GM18508 (cell line): ENCODE measurements around the gene DEPDC1B.
A peak's percentile ranks its signal among the peaks of the same experiment; 100 is the strongest.
"Not testable (repeated sequence)": the region's sequence is repeated elsewhere in the genome, so short reads cannot be mapped to it uniquely, and the experiment has no call there.

Experiments used
- ATAC-seq: cut with Tn5 transposase; IDR thresholded peaks from one replicate; pipeline ENCODE4 v1.9.1; 2021; ENCODE audit warnings: moderate number of reproducible peaks; ENCODE audit not compliant: insufficient read depth, unreplicated experiment

Gene DEPDC1B, protein sequence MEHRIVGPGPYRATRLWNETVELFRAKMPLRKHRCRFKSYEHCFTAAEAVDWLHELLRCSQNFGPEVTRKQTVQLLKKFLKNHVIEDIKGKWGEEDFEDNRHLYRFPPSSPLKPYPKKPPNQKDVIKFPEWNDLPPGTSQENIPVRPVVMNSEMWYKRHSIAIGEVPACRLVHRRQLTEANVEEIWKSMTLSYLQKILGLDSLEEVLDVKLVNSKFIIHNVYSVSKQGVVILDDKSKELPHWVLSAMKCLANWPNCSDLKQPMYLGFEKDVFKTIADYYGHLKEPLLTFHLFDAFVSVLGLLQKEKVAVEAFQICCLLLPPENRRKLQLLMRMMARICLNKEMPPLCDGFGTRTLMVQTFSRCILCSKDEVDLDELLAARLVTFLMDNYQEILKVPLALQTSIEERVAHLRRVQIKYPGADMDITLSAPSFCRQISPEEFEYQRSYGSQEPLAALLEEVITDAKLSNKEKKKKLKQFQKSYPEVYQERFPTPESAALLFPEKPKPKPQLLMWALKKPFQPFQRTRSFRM

DNA sequence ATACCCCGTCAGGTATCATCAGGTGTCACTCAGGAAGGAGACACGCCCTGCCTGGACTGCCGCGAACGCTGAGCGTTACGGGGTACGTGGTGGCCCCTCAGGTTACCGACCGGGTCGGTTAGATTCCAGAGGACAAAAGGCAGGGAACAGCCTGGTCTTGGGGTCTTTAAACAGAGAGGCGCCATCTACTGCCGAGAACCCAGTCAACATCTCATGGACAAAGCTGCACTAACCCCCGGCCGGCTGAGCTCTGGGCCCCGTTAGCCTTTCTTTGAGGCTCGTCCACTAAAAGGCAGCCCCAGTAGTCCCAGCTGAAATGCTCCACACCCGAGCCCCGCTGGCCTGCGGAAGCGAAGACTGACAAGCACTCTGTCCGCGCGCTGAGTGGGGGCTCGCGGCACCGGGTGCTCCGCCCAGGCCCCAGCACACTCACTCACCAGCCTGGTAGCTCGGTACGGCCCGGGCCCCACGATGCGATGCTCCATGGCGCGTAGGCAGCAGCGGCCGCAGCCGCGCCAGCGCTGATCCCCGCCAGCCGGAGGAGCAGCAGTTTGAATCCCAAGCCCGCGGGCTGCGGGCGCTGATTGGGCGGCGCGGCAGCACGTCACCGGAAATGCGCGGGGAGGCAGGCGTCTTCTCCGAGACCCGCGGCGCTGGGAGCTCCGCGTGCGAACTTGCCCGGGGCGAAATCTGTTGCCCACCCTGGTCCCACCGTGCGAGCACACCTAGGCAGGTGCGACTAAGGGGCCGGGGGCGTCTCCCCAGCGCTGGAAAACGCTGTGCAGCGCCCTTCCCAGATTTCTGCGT, at the start of gene DEPDC1B:
Gene DEPDC1B (minus strand): TSS at position 558 of the 807 bp plus-strand sequence. CDS start 73 bp downstream, at position 485.
- peak; percentile 79 for ATAC-seq

- ATAC-seq: no peak
Observed at GRCh38 chr5:60744682-60745081, 44.7 kb upstream of the DEPDC1B start.

GRCh38 chr5:60743511-60744314, 43.7 kb upstream of the DEPDC1B start:
- ATAC-seq: no peak

DNA sequence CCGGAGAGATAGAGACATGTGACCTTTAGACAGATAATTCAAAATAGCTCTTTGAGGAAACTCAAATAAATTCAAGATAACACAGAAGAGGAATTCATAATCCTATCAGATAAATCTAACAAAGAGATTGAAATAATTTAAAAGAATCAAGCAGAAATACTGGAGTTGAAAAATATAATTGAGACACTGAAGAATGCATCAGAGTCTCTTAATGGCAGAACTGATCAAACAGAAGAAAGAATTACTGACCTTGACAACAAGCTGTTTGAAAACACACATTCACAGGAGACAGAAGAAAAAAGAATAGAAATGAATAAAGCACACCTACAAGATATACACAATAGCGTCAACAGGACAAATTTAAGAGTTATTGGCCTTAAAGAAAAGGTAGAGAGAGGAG, 40.4 kb upstream of the DEPDC1B start:
- no peak for ATAC-seq

GRCh38 chr5:60738933-60739332, 39.0 kb upstream of the DEPDC1B start:
- no peak for ATAC-seq

DNA sequence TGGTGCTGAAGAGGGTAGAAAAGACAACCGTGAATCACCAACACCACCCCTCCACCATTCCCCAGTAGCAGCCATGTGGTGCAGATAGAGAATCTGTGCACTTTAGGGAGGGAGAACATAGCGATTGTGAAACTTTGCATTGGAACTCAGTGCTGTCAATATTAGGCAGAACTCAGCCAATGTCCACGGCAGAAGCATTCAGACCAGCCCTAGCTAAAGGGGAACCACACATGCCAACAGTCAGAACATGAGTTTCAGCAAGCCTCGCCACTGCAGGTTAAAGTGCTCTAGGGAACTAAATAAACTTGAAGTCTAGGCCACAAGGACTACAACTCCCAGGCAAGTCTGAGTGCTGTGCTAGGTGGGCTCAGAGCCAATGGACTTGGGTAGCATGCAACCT, 38.5 kb upstream of the DEPDC1B start:
- ATAC-seq: peak; percentile 65

- ATAC-seq: not testable (repeated sequence)
Observed at GRCh38 chr5:60730858-60731257, 30.9 kb upstream of the DEPDC1B start.

DNA sequence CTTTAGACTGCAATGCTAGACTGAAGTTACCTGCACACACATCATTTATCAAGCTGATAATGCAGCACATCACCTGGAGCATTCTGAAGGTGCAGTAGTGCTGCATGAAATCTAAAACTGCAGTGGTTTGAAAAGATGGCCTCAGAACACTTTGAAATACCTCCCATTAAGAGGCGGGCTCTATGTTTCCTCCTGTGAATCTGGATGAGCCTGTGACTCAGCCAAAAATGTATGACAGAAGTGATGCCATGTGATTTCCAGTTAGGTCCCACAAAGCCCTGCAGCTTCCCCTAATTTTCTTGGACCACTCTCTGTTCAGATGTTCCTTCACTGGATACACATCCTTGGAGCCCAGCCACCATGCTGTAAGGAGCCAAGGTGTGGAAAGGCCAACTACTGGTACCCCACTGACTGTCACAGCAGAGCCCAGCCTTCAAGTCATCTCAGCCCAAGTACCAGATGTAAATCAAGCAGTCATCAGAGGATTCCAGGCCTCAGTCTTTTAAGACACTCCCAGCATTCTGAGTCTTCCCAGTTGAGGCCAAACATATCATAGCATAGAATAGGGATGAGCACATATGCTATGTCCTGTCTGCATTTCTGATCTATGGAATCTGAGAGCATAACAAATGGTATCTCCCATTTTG, 27.2 kb upstream of the DEPDC1B start:
- ATAC-seq: no peak

GRCh38 chr5:60724126-60724525, 24.2 kb upstream of the DEPDC1B start:
- ATAC-seq: no peak

DNA sequence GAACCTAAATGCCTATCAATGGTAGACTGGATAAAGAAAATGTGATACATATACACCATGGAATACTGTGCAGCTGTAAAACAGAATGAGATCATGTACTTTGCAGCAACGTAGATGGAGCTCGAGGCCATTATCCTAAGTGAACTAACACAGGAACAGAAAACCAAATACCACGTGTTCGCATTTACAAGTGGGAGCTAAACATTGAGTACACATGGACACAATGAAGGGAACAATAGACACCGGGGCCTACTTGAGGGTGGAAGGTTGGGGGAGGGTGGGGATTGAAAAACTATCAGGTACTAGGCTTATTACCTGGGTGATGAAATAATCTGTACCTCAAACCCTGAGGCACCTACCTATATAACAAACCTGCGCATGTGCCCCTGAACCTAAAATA, 22.4 kb upstream of the DEPDC1B start:
- ATAC-seq: no peak

GRCh38 chr5:60719329-60719728, 19.4 kb upstream of the DEPDC1B start:
- no peak for ATAC-seq

DNA sequence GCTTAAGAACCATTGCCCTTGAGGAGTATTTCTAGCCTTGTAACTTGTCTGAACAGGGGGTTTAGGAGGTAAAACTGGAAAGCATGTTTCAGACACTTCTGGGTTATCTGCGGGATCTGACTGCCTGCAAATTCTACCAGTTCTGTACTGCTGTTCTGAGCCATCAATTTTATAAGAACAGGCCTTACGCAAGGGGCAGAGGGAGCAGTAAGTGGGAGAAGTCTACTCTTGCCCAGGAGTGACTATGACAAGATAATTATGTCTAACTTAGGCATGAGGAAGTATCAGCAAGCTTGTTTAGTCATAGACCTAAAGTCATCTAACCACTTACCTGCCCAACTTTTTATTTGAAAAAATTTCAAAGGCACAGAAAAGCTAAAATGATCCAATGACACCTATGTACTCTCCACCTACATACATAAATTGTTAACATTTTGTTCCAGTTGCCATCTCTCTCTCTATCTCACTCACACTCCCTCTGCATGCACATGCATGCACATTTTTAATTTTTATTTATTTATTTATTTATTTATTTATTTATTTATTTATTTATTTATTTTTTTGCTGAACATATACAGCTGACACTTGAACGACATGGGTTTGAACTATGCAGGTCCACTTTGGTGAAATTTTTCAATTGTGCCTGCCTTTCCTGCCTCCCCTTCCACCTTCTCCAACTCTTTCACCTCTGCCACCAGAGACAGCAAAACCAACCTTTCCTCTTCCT, 18.4 kb upstream of the DEPDC1B start:
- no peak for ATAC-seq

DNA sequence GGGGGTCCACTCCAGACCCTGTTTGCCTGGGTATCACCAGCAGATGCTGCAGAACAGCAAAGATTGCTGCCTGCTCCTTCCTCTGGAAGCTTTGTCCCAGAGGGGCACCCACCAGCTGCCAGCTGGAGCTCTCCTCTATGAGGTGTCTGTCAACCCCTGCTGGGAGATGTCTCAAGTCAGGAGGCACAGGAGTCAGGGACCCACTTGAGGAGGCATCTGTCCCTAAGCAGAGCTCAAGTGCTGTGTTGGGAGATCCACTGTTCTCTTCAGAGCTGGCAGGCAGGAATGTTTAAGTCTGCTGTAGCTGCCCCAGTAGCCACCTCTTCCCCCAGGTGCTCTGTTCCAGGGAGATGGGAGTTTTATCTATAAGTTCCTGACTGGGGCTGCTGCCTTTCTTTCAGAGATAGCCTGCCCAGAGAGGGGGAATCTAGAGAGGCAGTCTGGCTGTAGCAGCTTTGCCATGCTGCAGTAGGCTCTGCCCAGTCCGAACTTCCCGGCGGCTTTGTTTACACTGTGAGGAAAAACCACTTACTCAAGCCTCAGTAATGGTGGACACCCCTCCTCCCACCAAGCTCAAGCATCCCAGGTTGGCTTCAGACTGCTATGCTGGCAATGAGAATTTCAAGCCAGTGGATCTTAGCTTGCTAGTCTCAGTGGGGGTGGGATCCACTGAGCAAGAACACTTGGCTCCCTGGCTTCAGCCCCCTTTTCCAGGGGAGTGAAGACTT, 15.4 kb upstream of the DEPDC1B start:
- ATAC-seq: not testable (repeated sequence)

DNA sequence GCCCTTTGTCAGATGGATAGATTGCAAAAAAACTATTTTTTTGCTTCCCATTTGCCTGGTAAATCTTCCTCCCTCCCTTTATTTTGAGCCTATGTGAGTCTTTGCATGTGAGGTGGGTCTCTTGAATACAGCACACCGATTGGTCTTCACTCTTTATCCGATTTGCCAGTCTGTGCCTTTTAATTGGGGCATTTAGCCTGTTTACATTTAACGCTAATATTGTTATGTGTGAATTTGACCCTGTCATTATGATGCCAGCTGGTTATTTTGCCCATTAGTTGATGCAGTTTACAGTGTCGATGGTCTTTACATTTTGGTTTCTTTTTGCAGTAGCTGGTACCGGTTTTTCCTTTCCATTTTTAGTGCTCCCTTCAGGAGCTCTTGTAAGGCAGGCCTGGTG, 13.0 kb upstream of the DEPDC1B start:
- ATAC-seq: no peak

DNA sequence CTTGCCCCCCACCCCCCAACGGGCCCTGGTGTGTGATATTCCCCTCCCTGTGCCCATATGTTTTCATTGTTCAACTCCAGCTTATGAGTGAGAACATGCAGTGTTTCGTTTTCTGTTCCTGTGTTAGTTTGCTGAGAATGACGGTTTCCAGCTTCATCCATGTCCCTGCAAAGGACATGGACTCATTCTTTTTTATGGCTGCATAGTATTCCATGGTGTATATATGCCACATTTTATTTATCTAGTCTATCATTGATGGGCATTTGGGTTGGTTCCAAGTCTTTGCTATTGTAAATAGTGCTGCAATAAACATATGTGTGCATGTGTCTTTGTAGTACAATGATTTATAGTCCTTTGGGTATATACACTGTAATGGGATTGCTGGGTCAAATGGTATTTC, 11.9 kb upstream of the DEPDC1B start:
- not testable (repeated sequence) for ATAC-seq

DNA sequence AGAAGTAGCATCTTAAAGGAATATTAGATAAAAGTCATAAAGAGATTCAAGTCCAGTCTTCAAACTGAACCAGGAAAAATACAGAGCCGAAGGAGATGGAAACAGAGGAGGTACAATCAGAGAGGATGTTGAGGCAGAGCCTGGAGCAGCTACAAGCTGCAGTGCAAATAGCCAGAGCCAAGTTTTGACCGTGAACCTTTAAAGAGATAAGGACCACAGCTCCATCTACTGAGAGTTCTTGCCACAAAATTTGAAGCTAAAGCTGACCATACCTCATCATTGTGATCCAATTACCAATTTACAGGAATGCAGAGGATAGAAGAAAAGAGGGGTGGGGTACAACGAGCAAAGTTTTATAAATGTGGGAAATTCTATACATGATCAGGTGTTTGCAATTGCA, 10.4 kb upstream of the DEPDC1B start:
- ATAC-seq: no peak

DNA sequence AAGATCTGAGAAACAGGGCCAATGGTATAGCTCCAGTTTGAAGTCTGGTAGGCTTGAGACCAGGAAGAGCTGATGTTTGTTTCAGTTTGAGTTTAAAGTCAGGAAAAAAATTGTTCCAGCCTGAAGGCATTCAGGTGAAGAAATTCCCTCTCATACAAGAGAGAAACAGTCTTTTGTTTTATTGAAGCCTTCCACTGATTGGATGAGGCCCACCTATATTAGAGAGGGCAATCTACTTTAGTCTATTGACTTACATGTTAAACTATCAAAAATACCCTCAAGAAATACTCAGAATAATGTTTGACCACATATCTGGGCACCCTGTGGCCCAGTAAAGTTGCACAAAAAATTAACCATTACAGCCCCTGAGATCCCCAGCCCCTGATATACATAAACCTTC, 5.2 kb upstream of the DEPDC1B start:
- no peak for ATAC-seq

DNA sequence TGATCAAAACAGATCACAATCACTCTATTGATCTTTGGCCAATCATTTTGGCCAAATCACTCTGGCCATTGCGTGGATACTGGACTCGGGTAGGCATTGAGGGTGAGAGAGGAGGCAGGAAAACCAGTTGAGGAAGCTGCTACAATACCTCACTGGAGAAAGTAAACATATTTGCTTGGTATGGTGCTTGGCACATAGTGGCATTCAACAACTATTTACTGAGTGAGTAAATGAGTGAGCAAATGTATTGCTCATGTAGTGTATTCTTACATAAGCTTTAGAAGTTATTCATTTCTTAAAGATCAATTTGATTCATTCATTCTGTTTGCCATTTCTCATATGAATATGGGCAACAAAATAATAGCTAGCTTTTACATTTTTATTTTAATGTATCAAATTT, 4.0 kb upstream of the DEPDC1B start:
- ATAC-seq: no peak
